ENCODE measurements around the gene INSYN2B.
"Not testable (repeated sequence)": the region's sequence is repeated elsewhere in the genome, so short reads cannot be mapped to it uniquely, and the experiment has no call there.

Gene INSYN2B

GRCh38 chr5:169956126-169956525 is 24.2 kb downstream of the INSYN2B start:
- H3K4me1 Mint-ChIP-seq: no peaks in the 10 kb centered on the region
- H3K27me3 Mint-ChIP-seq: no peaks in the 10 kb centered on the region
- no peaks in the 10 kb centered on the region for H3K9me3 Mint-ChIP-seq
- ATAC-seq (no peak), DNase-seq (no peak)
- peaks cover 11% of the 10 kb centered on the region for H3K36me3 Mint-ChIP-seq (ENCODE audit: low read depth)
- no peak overlapping the region for H3K27ac Mint-ChIP-seq
- no peak overlapping the region for H3K4me3 Mint-ChIP-seq

GRCh38 chr5:169954786-169955185 is 25.5 kb downstream of the INSYN2B start:
- no peaks in the 10 kb centered on the region for H3K9me3 Mint-ChIP-seq
- no peak for DNase-seq
- H3K36me3 Mint-ChIP-seq (ENCODE audit: low read depth): peaks cover 11% of the 10 kb centered on the region
- H3K27me3 Mint-ChIP-seq: no peaks in the 10 kb centered on the region
- H3K4me1 Mint-ChIP-seq: no peaks in the 10 kb centered on the region
- H3K4me3 Mint-ChIP-seq: no peak overlapping the region
- H3K27ac Mint-ChIP-seq: no peak overlapping the region
- no peak for ATAC-seq

GRCh38 chr5:169953196-169953595 is 27.1 kb downstream of the INSYN2B start:
- not testable (repeated sequence) for H3K27ac Mint-ChIP-seq, H3K27me3 Mint-ChIP-seq, DNase-seq, H3K4me3 Mint-ChIP-seq, H3K4me1 Mint-ChIP-seq, H3K9me3 Mint-ChIP-seq, ATAC-seq
- peaks cover 20% of the 10 kb centered on the region for H3K36me3 Mint-ChIP-seq (ENCODE audit: low read depth)

GRCh38 chr5:169950333-169950732 is 30.0 kb downstream of the INSYN2B start:
- peaks cover 27% of the 10 kb centered on the region for H3K36me3 Mint-ChIP-seq (ENCODE audit: low read depth)
- H3K27me3 Mint-ChIP-seq: no peaks in the 10 kb centered on the region
- H3K9me3 Mint-ChIP-seq: no peaks in the 10 kb centered on the region
- DNase-seq: no peak
- H3K4me1 Mint-ChIP-seq: no peaks in the 10 kb centered on the region
- H3K27ac Mint-ChIP-seq: no peak overlapping the region
- no peak for ATAC-seq
- H3K4me3 Mint-ChIP-seq: no peak overlapping the region

GRCh38 chr5:169946743-169947295 is 33.5 kb downstream of the INSYN2B start:
- Mint-ChIP-seq H3K4me3 (no peak overlapping the region), H3K27me3 (no peaks in the 10 kb centered on the region), H3K9me3 (no peaks in the 10 kb centered on the region), H3K36me3 (ENCODE audit: low read depth) (peaks cover 30% of the 10 kb centered on the region), H3K27ac (no peak overlapping the region), H3K4me1 (no peaks in the 10 kb centered on the region)
- ATAC-seq: no peak
- no peak for DNase-seq

- DNase-seq (no peak), ATAC-seq (no peak)
- Mint-ChIP-seq H3K4me3 (no peak overlapping the region), H3K27ac (no peak overlapping the region), H3K36me3 (ENCODE audit: low read depth) (peaks cover 28% of the 10 kb centered on the region), H3K4me1 (no peaks in the 10 kb centered on the region), H3K27me3 (no peaks in the 10 kb centered on the region), H3K9me3 (no peaks in the 10 kb centered on the region)
These were observed 34.4 kb downstream of the INSYN2B start for GRCh38 chr5:169945831-169946261.

GRCh38 chr5:169944922-169945680 is 35.2 kb downstream of the INSYN2B start:
- no peaks in the 10 kb centered on the region for H3K9me3 Mint-ChIP-seq
- peaks cover 28% of the 10 kb centered on the region for H3K36me3 Mint-ChIP-seq (ENCODE audit: low read depth)

GRCh38 chr5:169944115-169944514 is 36.2 kb downstream of the INSYN2B start:
- no peak overlapping the region for H3K27ac Mint-ChIP-seq
- ATAC-seq: no peak
- H3K4me3 Mint-ChIP-seq: no peak overlapping the region
- H3K4me1 Mint-ChIP-seq: no peaks in the 10 kb centered on the region
- H3K27me3 Mint-ChIP-seq: no peaks in the 10 kb centered on the region
- no peak for DNase-seq
- no peaks in the 10 kb centered on the region for H3K9me3 Mint-ChIP-seq
- H3K36me3 Mint-ChIP-seq (ENCODE audit: low read depth): peaks cover 20% of the 10 kb centered on the region

More at GRCh38 chr5:169944922-169945680, 35.2 kb downstream of the INSYN2B start:
- Mint-ChIP-seq H3K4me3 (no peak overlapping the region), H3K27ac (no peak overlapping the region), H3K27me3 (no peaks in the 10 kb centered on the region), H3K4me1 (no peaks in the 10 kb centered on the region)
- DNase-seq (no peak), ATAC-seq (no peak)

- Mint-ChIP-seq H3K4me1 (no peaks in the 10 kb centered on the region), H3K36me3 (ENCODE audit: low read depth) (peaks cover 12% of the 10 kb centered on the region), H3K9me3 (no peaks in the 10 kb centered on the region), H3K27me3 (no peaks in the 10 kb centered on the region), H3K27ac (no peak overlapping the region), H3K4me3 (no peak overlapping the region)
- ATAC-seq: no peak
- DNase-seq: no peak
These were observed 37.3 kb downstream of the INSYN2B start for GRCh38 chr5:169943026-169943425.

GRCh38 chr5:169942181-169942580 is 38.1 kb downstream of the INSYN2B start:
- DNase-seq (no peak), ATAC-seq (no peak)
- H3K4me1 Mint-ChIP-seq: no peaks in the 10 kb centered on the region
- no peak overlapping the region for H3K4me3 Mint-ChIP-seq
- H3K9me3 Mint-ChIP-seq: no peaks in the 10 kb centered on the region
- H3K27ac Mint-ChIP-seq: peak overlapping the region; percentile 14
- peaks cover 11% of the 10 kb centered on the region for H3K36me3 Mint-ChIP-seq (ENCODE audit: low read depth)
- no peaks in the 10 kb centered on the region for H3K27me3 Mint-ChIP-seq

- H3K27me3 Mint-ChIP-seq: no peaks in the 10 kb centered on the region
- no peak overlapping the region for H3K4me3 Mint-ChIP-seq
- peaks cover 8% of the 10 kb centered on the region for H3K36me3 Mint-ChIP-seq (ENCODE audit: low read depth)
- H3K4me1 Mint-ChIP-seq: no peaks in the 10 kb centered on the region
- H3K27ac Mint-ChIP-seq: peak overlapping the region; percentile 62
- DNase-seq (no peak), ATAC-seq (no peak)
- H3K9me3 Mint-ChIP-seq: no peaks in the 10 kb centered on the region
These were observed 38.8 kb downstream of the INSYN2B start for GRCh38 chr5:169941542-169941941.

- no peaks in the 10 kb centered on the region for H3K9me3 Mint-ChIP-seq
- peaks cover 12% of the 10 kb centered on the region for H3K36me3 Mint-ChIP-seq (ENCODE audit: low read depth)
- DNase-seq: no peak
- H3K27me3 Mint-ChIP-seq: no peaks in the 10 kb centered on the region
- no peak overlapping the region for H3K27ac Mint-ChIP-seq
- peaks cover 4% of the 10 kb centered on the region for H3K4me1 Mint-ChIP-seq
- no peak for ATAC-seq
- no peak overlapping the region for H3K4me3 Mint-ChIP-seq
These were observed 40.6 kb downstream of the INSYN2B start for GRCh38 chr5:169939731-169940130.

- Mint-ChIP-seq H3K9me3 (no peaks in the 10 kb centered on the region), H3K4me1 (peaks cover 8% of the 10 kb centered on the region), H3K27ac (no peak overlapping the region), H3K36me3 (ENCODE audit: low read depth) (peaks cover 14% of the 10 kb centered on the region), H3K4me3 (no peak overlapping the region), H3K27me3 (no peaks in the 10 kb centered on the region)
- DNase-seq (no peak), ATAC-seq (no peak)
These were observed 41.9 kb downstream of the INSYN2B start for GRCh38 chr5:169938439-169938838.

- Mint-ChIP-seq H3K4me3 (no peak overlapping the region), H3K27me3 (no peaks in the 10 kb centered on the region), H3K4me1 (peaks cover 8% of the 10 kb centered on the region), H3K27ac (no peak overlapping the region), H3K36me3 (ENCODE audit: low read depth) (peaks cover 14% of the 10 kb centered on the region), H3K9me3 (no peaks in the 10 kb centered on the region)
- ATAC-seq (no peak), DNase-seq (no peak)
These were observed 44.5 kb downstream of the INSYN2B start for GRCh38 chr5:169935762-169936161.

- Mint-ChIP-seq H3K4me3 (no peak overlapping the region), H3K27me3 (no peaks in the 10 kb centered on the region), H3K36me3 (ENCODE audit: low read depth) (peaks cover 15% of the 10 kb centered on the region), H3K4me1 (peaks cover 8% of the 10 kb centered on the region), H3K9me3 (no peaks in the 10 kb centered on the region), H3K27ac (no peak overlapping the region)
- ATAC-seq (no peak), DNase-seq (no peak)
These were observed 45.3 kb downstream of the INSYN2B start for GRCh38 chr5:169934990-169935389.

Data from activated naive CD8-positive, alpha-beta T cell treated with anti-CD3 and anti-CD28 coated beads, Interleukin-2, amount 50 U/mL, for 24 hours (primary cell).